GM13976 (cell line): ENCODE results near the gene ST3GAL2.

Source experiments
- DNase-seq: peaks from one replicate; pipeline ENCODE4 v3.0.0; 2012; ENCODE audit warnings: low spot score
- CTCF ChIP-seq: IDR thresholded peaks from 2 replicates; pipeline ENCODE4 v1.5.1; 2012; ENCODE audit warnings: borderline replicate concordance, mild to moderate bottlenecking; ENCODE audit not compliant: insufficient read depth; ENCODE audit errors: extremely low read depth, missing control alignments, control extremely low read depth
- in situ Hi-C: fragments of 300-500 bp; cut with MboI; formaldehyde crosslinking; loops from one replicate; pipeline ENCODE4 v1.12.0; 2022; ENCODE audit warnings: low sequenced_read_pairs, mixed read lengths, inconsistent platforms; ENCODE audit not compliant: unreplicated experiment

Gene ST3GAL2

GRCh38 chr16:70473446-70474319 is 34.8 kb upstream of the ST3GAL2 start:
- DNase-seq, result peak; percentile 32
- in situ Hi-C loops, result no loop called here
- no peak for TF ChIP-seq CTCF

- no peak for TF ChIP-seq CTCF
- in situ Hi-C loops, result no loop called here
- DNase-seq, result no peak
Measured at GRCh38 chr16:70472786-70473433, 34.0 kb upstream of the ST3GAL2 start.

- peak; percentile 10 for TF ChIP-seq CTCF
- DNase-seq, result no peak
- in situ Hi-C loops, result no loop called here
Measured at GRCh38 chr16:70470927-70471341, 32.0 kb upstream of the ST3GAL2 start.

- in situ Hi-C loops, result no loop called here
- TF ChIP-seq CTCF, result no peak
Measured at GRCh38 chr16:70470141-70470926, 31.4 kb upstream of the ST3GAL2 start.

GRCh38 chr16:70468776-70469525 is 30.1 kb upstream of the ST3GAL2 start:
- in situ Hi-C loops, result no loop called here
- no peak for TF ChIP-seq CTCF
- peak; percentile 22 for DNase-seq

More at GRCh38 chr16:70470141-70470926, 31.4 kb upstream of the ST3GAL2 start:
- DNase-seq, result peak; percentile 25

- in situ Hi-C loops, result no loop called here
- TF ChIP-seq CTCF, result no peak
Measured at GRCh38 chr16:70467608-70468007, 28.7 kb upstream of the ST3GAL2 start.

More at GRCh38 chr16:70467608-70468007, 28.7 kb upstream of the ST3GAL2 start:
- no peak for DNase-seq
